GM19467 (cell line): ENCODE data around the gene RBFA.
A peak's percentile ranks its signal among the peaks of the same experiment; 100 is the strongest.
"Not testable (repeated sequence)": the region's sequence is repeated elsewhere in the genome, so short reads cannot be mapped to it uniquely, and the experiment has no call there.

Experiments used
- ATAC-seq: cut with Tn5 transposase; IDR thresholded peaks from one replicate; pipeline ENCODE4 v1.9.1; 2021; ENCODE audit warnings: mild to moderate bottlenecking, moderate library complexity; ENCODE audit not compliant: unreplicated experiment

RBFA gene, protein sequence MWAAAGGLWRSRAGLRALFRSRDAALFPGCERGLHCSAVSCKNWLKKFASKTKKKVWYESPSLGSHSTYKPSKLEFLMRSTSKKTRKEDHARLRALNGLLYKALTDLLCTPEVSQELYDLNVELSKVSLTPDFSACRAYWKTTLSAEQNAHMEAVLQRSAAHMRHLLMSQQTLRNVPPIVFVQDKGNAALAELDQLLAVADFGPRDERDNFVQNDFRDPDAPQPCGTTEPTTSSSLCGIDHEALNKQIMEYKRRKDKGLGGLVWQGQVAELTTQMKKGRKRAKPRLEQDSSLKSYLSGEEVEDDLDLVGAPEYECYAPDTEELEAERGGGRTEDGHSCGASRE

DNA sequence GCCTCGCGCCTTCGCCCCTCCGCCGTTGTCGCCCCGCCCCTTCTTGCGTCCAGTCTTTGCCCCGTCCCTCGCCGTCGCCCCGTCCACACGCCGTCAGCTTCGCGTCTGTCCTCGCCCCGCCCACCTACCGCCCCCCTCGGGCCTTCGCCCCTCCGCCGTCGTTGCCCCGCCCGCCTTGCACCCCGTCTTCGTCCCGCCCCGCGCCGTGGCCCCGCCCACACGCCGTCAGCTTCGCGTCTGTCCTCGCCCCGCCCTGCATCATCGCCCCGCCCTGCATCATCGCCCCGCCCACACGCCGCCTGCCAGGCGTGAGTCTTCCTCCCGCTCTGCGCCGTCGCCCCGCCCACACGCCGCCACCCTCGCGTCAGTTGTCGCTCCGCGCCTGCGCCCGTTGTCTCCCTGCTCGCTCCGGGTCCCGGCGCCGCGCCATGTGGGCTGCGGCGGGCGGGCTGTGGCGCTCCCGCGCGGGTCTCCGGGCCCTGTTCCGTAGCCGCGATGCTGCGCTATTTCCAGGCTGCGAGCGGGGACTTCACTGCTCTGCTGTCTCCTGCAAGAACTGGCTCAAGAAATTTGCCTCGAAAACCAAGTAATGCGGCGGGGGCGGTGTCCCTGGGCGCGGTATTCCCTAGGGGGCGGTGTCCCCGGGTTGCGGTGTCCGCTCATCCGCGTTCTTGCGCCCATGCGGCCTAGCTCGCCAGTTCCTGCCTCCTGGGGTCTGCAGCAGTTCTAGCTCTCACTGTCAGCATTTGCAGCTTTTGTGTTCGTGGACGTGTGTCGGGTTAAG is at the start of gene RBFA:
Gene RBFA (plus strand): TSS at position 367 of the 784 bp plus-strand sequence. CDS start 62 bp downstream, at position 429.
- peak; percentile 77 for ATAC-seq

DNA sequence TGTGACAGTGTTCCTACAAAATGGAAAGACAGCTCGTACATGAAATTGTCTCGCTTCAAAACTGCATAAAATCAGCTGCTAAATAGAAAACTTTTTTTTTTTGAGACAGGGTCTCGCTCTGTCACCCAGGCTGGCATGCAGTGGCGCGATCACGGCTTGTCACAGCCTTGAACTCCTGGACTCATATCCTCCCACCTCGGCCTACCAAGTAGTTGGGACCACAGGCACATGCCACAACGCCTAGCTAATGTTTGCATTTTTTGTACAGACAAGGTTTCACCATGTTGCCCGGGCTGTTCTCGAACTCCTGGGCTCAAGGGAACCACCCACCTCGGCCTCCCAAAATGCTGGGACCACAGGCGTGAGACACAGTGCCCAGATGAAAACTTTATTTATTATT is 49.1 kb upstream of the RBFA start:
- no peak for ATAC-seq

DNA sequence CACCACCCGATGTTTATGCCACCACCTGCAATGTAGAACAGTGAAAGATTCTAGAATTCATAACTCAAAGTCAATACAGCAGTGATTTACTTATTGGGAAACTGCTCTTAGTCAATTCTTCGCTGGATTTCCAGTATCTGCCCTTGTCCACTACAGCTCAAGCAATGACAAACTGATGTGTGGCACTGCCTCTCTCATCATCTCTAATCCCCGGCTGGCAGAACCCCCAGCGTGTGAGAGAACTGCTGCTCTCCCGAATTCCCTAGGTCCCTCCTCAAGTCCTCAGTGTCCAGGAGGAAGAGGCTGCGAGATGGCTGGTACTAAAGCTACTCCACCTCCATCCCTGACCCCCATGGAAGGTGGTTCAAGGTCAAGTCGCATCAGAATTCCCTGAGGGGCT is 47.5 kb upstream of the RBFA start:
- no peak for ATAC-seq

DNA sequence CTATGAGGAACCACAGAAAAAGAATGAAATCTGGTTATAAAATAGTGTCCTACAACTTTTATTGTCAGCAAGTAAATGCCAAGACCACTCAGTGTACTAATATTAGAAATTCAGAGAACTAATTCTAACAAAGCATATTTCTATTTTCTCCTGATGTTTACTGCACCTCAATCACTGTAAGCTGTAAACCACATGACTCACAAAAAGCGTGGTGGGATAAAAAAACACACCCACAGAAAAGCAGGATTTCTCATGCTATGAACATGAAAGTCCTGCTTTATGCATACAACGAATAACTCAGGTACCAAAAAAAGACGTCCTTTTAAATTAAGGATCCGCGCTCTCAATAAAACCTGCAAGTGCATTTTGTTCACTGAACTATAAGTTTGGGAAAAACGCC is 46.7 kb upstream of the RBFA start:
- ATAC-seq: no peak

DNA sequence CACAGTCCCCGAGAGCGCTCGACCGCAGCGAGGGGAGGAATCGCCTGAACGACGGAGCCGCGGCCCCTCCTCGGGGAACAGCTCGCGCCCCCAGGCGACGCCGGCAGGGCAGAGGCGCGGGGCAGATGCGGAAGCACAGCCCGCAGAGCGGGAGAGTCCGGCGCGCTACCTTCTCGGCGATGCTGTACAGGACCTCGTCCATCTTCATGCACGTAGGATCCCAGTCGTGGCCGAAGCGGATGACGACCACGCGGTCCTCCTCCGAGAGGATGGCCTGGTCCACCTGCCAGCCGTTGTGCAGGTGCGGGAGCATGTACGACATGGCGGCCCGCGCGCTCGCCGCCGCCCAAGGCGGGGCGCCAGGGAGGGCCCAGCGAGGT is 46.2 kb upstream of the RBFA start:
- ATAC-seq: peak; percentile 55

DNA sequence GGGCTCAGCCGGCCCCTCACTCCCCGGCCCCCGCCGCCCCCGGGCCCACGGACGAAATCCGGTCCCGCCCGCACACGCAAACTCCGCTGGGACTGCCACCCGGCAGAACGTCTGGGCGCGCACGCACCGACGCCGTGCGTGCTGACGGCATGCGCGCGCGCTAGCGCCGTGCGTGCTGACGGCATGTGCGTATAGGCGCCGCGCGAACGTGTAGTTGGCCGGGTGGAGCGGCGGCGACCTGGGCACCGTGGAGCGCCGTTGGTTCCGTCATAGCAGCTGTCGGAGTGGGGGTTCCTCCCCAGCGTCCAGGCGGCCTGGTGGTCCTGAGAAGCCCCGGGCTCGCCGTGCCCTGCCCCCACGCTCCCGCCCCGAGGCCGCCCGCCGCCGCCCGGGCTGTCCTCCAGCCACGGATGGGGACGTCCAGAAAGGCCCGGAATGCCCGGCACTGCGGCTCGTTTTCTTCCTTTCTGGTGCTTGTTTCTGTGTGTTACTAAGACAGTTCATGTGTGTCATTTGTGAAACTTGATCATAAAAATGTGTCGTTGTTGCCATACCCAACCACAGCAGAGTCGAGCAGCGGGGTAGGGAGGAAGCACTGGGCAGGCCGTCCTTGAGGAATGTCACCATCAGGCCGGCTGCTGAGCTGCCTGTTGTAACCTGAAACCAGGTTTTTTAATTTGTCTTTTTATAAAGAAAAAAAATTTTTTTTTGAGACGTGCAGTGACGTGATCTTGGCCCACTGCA is 45.6 kb upstream of the RBFA start, which contains the start of gene TXNL4A:
Gene TXNL4A (minus strand): TSS at position 113 of the 744 bp plus-strand sequence. CDS start 171 bp downstream, outside the sequence.
- ATAC-seq: peak; percentile 96

DNA sequence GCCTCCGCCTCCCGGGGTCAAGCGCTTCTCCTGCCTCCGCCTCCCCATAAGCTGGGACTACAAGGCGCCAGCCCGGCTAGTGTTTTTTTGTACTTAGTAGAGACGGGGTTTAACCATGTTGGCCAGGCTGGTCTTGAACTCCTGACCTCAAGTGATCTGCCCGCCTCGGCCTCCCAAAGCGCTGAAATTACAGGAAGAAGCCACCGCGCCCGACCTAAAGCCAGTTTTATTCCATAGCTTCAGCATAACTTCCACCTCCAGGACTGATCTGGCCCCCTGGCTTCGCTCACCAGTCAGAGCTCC is 45.1 kb upstream of the RBFA start:
- no peak for ATAC-seq

DNA sequence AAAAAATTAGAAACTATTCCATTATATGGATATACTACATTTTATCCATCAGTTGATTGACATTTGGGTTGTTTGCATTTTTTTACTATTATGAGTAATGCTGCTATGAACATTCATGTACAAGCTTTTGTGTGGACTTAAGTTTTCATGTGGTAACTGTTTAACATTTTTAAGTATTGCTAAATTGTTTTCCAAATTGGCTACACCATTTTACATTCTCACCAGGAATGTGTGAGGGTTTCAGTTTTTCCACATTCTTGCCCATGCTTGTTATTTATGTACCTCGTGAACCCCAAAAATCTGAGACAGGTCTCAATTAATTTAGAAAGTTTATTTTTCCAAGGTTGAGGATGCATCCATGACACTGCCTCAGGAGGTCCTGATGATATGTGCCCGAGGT is 42.7 kb upstream of the RBFA start:
- no peak for ATAC-seq

DNA sequence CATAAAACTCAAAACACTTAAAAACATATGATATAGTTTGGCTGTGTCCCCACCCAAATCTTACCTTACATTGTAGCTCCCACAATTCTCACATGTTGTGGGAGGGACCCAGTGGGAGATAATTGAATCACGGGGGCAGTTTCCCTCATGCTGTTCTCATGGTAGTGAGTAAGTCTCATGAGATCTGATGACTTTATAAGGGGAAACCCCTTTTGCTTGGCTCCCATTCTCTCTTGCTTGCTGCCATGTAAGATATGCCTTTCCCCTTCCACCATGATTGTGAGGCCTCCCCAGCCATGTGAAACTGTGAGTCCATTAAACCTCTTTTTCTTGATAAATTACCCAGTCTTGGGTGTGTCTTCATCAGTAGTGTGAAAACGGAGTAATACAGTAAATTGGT is 34.5 kb upstream of the RBFA start:
- ATAC-seq: not testable (repeated sequence)

DNA sequence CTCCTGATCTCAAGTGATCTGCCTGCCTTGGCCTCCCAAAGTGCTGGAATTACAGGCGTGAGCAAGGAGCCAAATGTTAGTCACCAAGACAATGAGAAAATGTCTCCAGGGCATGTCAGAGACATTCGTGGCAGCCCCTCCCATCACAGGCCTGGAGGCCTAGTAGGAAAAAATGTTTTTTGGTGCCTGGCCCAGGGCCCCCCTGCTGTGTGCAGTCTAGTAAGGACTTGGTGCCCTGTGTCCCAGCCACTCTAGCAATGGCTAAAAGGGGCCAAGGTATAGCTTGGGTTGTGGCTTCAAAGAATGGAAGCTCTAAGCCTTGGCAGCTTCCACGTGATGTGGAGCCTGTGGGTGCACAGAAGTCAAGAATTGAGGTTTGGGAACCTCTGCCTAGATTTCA is 33.4 kb upstream of the RBFA start:
- no peak for ATAC-seq

DNA sequence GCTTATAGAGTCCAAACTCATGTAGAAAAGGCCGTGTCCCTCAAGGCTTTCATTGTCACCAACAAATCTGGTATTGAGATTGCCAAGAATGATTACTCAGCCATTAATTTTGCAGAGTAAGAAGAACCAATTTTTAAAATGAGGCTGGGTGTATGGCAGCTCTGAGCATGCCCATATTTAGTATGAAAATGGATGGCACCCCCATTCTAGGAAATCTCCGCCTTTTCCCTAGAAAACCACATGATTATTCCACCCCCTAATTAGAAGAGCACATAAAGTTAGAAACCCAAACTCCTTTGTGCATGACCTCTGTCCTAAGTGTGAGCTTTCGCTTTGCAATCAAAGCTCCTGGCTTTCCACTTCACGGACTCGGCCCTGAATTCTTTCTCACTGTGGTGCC is 31.8 kb upstream of the RBFA start:
- ATAC-seq: no peak

DNA sequence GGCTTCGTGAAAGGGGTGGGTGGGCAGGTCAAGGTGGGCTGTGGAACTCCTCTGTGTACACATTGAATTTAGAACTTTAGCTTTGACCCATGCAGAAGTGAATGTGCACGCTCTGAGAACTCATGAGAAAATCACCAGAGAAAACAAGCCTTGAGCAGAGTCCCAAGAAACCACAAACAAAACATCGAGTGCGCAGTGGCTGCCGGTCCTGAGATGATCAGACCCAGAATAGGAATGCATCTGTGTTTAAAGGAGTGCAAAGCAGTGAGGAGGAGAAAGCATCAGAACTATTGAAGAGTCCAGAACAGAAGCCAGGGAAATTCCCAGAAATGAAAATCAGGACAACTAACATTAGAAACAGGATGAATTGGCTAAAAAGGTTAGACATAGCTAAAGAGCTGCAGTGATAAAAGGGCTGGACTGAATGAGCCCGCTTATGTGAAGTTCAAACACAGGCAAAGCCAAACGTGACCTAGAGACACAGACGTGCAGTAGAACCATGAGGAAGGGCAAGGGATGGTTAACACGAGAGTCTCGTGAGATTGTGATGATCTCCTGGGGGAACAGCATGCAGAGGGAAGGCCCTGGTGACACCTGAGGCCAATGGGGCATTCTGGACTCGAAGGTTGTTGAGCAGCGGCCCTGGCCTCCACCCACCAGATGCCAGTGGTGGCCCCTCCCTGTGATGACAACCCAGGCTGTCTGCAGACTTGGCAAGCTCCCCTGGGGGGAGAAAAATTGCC is 29.5 kb upstream of the RBFA start:
- ATAC-seq: no peak

DNA sequence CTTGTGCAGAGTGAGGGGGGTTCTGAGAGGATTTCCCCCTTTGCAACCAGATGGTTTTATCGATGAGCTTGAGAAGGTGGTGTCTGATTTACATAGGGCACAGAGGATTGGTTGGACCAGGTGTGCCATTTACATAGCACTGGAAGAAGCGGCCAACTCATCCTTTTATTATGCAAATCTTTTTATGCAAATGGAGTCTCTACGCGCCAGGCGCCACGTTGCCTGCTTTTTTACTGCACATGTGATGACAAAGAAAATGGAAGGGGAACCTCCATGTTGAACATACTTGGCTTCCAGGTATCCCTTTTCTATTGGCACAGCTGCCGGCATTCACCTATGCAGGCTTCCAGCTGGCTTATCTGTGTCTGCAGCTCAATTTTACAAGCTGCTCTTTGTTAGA is 27.5 kb upstream of the RBFA start:
- no peak for ATAC-seq

DNA sequence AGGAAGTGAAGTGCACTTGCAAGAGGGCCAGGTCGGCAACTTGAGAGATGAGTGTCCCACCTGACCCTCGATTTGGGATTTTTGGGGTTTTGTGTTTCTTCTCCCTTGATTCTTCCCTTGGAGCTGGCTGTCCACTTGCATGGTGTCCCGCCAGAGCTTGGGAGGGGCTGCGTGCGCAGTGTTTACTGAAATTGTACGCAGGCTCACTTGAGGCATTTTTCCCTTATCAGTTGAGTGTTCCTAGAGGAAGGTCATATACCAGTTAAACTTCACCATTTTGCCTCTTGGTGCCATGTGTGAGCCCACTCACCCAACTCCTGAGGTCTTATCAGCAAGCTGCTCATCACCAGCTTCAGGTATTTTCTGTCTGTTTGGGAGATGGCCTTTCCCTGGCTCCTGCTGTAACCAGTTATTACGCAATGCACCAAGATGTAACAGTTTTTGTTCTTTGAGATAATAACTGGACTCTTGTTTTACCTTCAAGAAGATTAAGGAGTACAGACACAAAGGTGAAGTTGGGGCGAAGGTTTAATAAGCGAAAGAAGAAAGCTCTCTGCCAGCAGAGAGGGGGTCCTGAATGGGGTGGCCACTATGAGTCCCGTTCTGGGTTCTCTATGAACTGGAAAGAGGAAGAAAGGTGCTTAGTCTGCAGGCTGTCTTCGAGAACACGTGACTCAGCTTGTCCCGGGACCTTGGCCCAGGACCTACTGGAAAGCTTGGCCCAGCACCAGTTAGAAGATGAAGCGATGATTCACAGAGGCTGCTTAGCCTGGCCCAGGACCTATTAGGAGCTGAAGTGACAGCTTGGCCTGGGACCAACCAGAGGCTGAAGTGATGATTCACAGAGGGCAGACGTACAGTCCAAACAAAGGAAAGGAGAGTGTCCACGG is 24.3 kb upstream of the RBFA start:
- ATAC-seq: no peak

DNA sequence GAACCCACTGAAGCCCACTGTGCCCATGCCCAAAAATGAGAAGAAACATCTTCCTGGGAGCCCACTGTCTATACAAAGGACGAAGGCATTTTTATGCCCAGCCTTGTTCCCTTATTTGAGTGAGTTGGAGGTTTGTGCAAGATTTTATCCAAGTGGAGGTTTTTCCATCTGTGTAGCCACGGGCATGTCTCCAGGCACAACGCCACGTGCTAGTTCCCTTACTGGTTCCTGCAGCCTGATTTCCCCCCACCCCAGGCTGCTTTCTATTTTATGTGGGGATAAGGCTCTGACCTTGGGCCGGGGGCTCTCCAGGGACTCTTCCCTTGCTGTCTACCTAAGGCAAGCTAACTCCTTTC is 23.7 kb upstream of the RBFA start:
- ATAC-seq: no peak

DNA sequence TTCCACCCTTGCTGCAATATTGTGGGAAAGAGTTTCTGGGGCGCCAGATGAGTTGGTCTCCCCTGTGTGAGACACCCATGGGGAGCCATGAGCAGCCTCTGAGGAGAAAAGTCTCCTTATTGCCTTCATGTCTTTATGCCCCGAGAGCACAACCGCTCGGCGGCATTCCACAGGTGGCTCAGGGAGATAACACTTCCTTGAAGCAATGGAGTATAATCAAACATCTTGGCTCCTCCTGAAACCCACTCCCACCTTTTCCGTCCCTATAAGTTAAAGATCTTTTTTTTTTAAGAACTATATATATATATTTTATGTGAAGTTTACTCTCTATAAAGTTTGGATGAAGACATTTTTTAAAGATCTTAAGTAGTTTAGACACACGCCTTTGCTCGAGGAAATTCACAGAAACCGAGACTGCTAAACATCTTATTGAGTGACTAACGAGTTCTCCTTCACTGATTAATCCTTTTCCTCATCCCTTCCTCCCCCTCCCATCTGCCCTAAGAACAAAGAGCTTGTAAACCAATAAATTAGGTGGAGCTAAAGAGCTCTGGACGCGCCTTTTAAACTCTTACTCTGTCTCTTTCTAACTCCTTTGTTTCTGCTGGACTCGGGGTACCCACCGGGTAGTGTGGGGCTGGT is 22.6 kb upstream of the RBFA start:
- not testable (repeated sequence) for ATAC-seq

DNA sequence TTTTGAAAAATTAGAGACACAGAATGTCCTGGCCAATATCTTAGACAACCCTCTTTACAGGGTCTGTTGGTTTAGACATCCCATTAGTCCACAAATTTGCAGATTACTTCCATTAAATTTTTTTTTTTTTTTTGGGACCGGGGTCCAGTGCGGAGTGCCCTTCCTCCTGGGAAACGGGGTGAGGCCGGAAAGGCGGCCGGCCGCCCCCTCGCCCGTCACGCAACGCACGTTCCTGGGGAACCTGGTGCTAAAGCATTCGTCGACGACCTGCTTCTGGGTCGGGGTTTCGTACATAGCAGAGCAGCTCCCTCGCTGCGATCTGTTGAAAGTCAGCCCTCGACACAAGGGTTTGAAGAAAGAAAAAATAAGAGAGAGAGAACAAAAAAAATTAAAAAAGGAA is 21.5 kb upstream of the RBFA start:
- ATAC-seq: no peak

DNA sequence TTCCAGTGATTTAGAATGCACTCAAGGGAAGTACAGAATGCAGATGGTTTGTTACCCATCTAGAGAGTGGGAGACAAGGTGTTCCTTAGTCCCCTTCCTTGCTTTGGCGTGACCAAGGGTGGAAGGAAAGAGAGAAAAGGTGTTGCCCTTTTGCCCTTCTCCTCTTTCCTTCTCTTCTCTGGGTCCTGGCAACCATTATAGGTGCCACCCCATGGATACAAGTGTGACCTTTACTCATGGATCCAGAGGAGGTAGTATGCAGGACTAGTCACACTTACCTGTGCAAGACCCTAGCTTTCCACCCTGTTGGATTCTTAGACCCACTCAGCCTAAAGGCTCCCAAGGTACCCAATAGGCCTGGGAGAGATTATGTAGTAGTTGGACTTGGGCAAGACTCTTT is 11.6 kb upstream of the RBFA start:
- ATAC-seq: no peak

DNA sequence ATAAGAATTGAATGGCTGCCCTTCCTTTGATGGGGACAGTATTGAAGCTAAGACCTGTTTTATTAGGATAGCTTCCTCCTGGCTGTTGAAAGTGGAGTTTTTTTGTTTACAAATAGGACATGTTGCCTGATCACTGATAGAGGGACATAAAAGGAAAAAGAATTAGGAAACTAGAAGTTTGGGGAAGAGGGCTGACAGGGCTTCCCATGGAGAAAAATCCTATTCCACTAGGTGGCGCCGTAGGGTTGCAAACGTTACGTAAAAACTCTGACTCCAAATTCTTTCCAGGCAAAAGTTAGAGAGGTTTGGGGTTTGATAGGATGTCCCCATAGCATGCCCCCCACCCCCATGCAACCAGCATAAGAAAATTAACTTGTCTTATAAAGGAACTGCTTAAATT is 11.1 kb upstream of the RBFA start:
- ATAC-seq: no peak

DNA sequence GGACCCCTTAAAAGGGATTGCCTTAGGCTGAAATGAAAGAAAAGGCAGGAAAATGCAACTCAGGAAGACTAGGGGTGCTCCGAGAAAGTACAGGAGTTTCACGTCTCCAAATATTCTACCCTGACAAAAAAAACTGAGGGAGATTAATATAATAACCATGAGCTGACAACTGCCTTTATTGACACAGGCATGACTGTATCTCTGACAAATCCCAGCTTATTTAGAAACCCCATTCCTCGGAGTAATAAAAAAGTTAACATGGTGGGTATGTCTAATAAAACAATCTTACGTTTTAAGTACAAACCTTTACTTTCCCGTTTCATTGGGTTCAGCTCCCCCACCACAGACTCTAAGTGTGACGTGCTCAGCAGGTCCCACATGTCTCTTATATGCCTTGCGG is 7.9 kb upstream of the RBFA start:
- ATAC-seq: no peak
